Liver (tissue), 9 donors: ENCODE measurements around the gene KCNJ5. TPM values are rescaled to one million over a fixed set of nuclear protein-coding genes. Genes with fewer than 3 reads are reported as not detected.

Source experiments
- DNase-seq: peaks from one replicate; pipeline ENCODE4 v3.0.0-alpha.2; 2017; ENCODE audit warnings: low spot score
- H3K27ac ChIP-seq, 2 donors: one replicate each; pipeline ENCODE4 v1.7.0; 2013; ENCODE audit warnings: inconsistent platforms in 2 of 2, low read length in 2 of 2, control low read depth in 1 of 2, low read depth in 1 of 2, mild to moderate bottlenecking in 1 of 2
- H3K27me3 ChIP-seq, 4 donors: one replicate each; pipeline versions ENCODE4 v1.6.1 to v1.7.0; 2013; ENCODE audit warnings: low read length in 3 of 4, inconsistent platforms in 1 of 4, mild to moderate bottlenecking in 1 of 4, moderate library complexity in 1 of 4; ENCODE audit not compliant: control insufficient read depth in 4 of 4, insufficient read depth in 4 of 4
- H3K36me3 ChIP-seq, 4 donors: one replicate each; pipeline versions ENCODE4 v1.6.1 to v1.7.0; 2013; ENCODE audit warnings: low read length in 3 of 4, mild to moderate bottlenecking in 3 of 4, low read depth in 1 of 4, moderate library complexity in 1 of 4; ENCODE audit not compliant: control insufficient read depth in 4 of 4, insufficient read depth in 3 of 4
- H3K4me1 ChIP-seq, 4 donors: one replicate each; pipeline versions ENCODE4 v1.6.1 to v1.7.0; 2013; ENCODE audit warnings: low read length in 3 of 4, mild to moderate bottlenecking in 3 of 4, moderate library complexity in 1 of 4; ENCODE audit not compliant: control insufficient read depth in 4 of 4, insufficient read depth in 4 of 4
- H3K4me3 ChIP-seq, 3 donors: one replicate each; pipeline versions ENCODE4 v1.6.1 to v1.7.0; 2013; ENCODE audit warnings: low read length in 3 of 3, control low read depth in 1 of 3, low read depth in 1 of 3, mild to moderate bottlenecking in 1 of 3
- H3K9ac ChIP-seq, 2 donors: one replicate each; pipeline ENCODE4 v1.7.0; 2013; ENCODE audit warnings: low read length in 2 of 2, mild to moderate bottlenecking in 2 of 2, moderate library complexity in 2 of 2, control low read depth in 1 of 2, low read depth in 1 of 2
- H3K9me3 ChIP-seq, 4 donors: one replicate each; pipeline versions ENCODE4 v1.6.1 to v1.7.0; 2013; ENCODE audit warnings: low read length in 3 of 4; ENCODE audit not compliant: control insufficient read depth in 4 of 4
- CTCF ChIP-seq: fragments of 150-350 bp; IDR thresholded peaks from 2 replicates; pipeline ENCODE4 v1.5.1; 2017; ENCODE audit warnings: improper control_type of control experiment, low read depth, low read length; ENCODE audit not compliant: missing input control
- EGR1 ChIP-seq, 2 donors: IDR thresholded peaks; 2 replicates each; pipeline ENCODE4 v1.6.1; 2016 to 2018; ENCODE audit warnings: antibody characterized with exemption in 2 of 2, low read depth in 2 of 2
- FOXA1 ChIP-seq: IDR thresholded peaks from 2 replicates; pipeline ENCODE4 v1.6.1; 2016; ENCODE audit warnings: antibody characterized with exemption
- FOXA2 ChIP-seq: IDR thresholded peaks from 2 replicates; pipeline ENCODE4 v1.6.1; 2016; ENCODE audit warnings: antibody characterized with exemption
- GABPA ChIP-seq, 2 donors: IDR thresholded peaks in 1 of 2; conservative IDR thresholded peaks in 1 of 2; 2 replicates each; pipeline ENCODE4 v1.6.1; 2016; ENCODE audit warnings: antibody characterized with exemption in 2 of 2, mild to moderate bottlenecking in 1 of 2, moderate library complexity in 1 of 2
- HNF4A ChIP-seq, 2 donors: conservative IDR thresholded peaks; 2 replicates each; pipeline ENCODE4 v1.6.1; 2016; ENCODE audit warnings: antibody characterized with exemption in 2 of 2, mild to moderate bottlenecking in 2 of 2
- HNF4G ChIP-seq: IDR thresholded peaks from 2 replicates; pipeline ENCODE4 v1.6.1; 2016; ENCODE audit warnings: antibody characterized with exemption
- JUND ChIP-seq, 2 donors: IDR thresholded peaks; 2 replicates each; pipeline ENCODE4 v1.6.1; 2016; ENCODE audit warnings: antibody characterized with exemption in 2 of 2
- RAD21 ChIP-seq, 2 donors: IDR thresholded peaks; 2 replicates each; pipeline ENCODE4 v1.6.1; 2016; ENCODE audit warnings: antibody characterized with exemption in 2 of 2, mild to moderate bottlenecking in 2 of 2
- SP1 ChIP-seq: IDR thresholded peaks from 2 replicates; pipeline ENCODE4 v1.6.1; 2018; ENCODE audit warnings: antibody characterized with exemption, mild to moderate bottlenecking
- TAF1 ChIP-seq: conservative IDR thresholded peaks from 2 replicates; pipeline ENCODE4 v1.6.1; 2016; ENCODE audit warnings: antibody characterized with exemption, mild to moderate bottlenecking
- YY1 ChIP-seq: IDR thresholded peaks from 2 replicates; pipeline ENCODE4 v1.6.1; 2016; ENCODE audit warnings: antibody characterized with exemption, mild to moderate bottlenecking
- WGBS: extraction: QIAGEN DNeasy Blood & Tissue Kit; methylation state at CpG from one replicate; pipeline ENCODE4 v1.1.7; 2013; 5-methylcytosine and 5-hydroxymethylcytosine counted together
- polyA plus RNA-seq, 2 donors: library from polyadenylated mRNA; stranded (reverse) in 1 of 2; unstranded in 1 of 2; fragments of 200-250 nt in 1 of 2; fragments of >200 nt in 1 of 2; fragmentation: Nextera tagmentation in 1 of 2; extraction: Ambion mirVana in 1 of 2; gene quantifications; one replicate each; pipeline versions ENCODE4 v1.2.1 to v1.2.3, GENCODE V29; 2013 to 2015
- total RNA-seq, 2 donors: library from RNA; depleted of rRNA; stranded (reverse); fragments of >200 nt; gene quantifications; one replicate each; pipeline ENCODE4 v1.2.3, GENCODE V29; 2014
- TF ChIP-seq, protein P1 (sequence below): IDR thresholded peaks from 2 replicates; pipeline ENCODE4 v1.6.1; 2016; ENCODE audit warnings: antibody characterized with exemption
- TF ChIP-seq, protein P2 (sequence below): IDR thresholded peaks from 2 replicates; pipeline ENCODE4 v1.6.1; 2016; ENCODE audit warnings: antibody characterized with exemption
- TF ChIP-seq, protein P3 (sequence below): IDR thresholded peaks from 2 replicates; pipeline ENCODE4 v1.6.1; 2016; ENCODE audit warnings: antibody characterized with exemption, mild to moderate bottlenecking
- donor health status: healthy.
- donor health status: healthy.
- donor health status: healthy.
- donor health status: healthy.
- donor health status: healthy.

Gene KCNJ5
- total and polyA plus RNA-seq, 4 donors, result 0.04 to 0.08 (median 0.06) TPM

GRCh38 chr11:128879817-128880216 is 11.3 kb upstream of the KCNJ5 start:
- no peak overlapping the region for H3K9ac ChIP-seq
- no peak for DNase-seq
- H3K4me3 ChIP-seq, result no peak overlapping the region
- H3K36me3 ChIP-seq, result no peaks in the 10 kb centered on the region
- no peak for TF ChIP-seq SP1
- H3K9me3 ChIP-seq, result no peaks in the 10 kb centered on the region
- H3K4me1 ChIP-seq, result no peaks in the 10 kb centered on the region
- H3K27ac ChIP-seq, result no peak overlapping the region
- 89% methylated on average over 12 of the region's 12 CpGs for WGBS
- peaks cover 0 to 4% (median 0%) of the 10 kb centered on the region in 4 donors for H3K27me3 ChIP-seq

- no peak overlapping the region for H3K9ac ChIP-seq
- peaks cover 0 to 4% (median 0%) of the 10 kb centered on the region in 4 donors for H3K27me3 ChIP-seq
- 73% methylated on average over 8 of the region's 8 CpGs for WGBS
- no peak overlapping the region for H3K27ac ChIP-seq
- H3K4me1 ChIP-seq, result no peaks in the 10 kb centered on the region
- H3K36me3 ChIP-seq, result no peaks in the 10 kb centered on the region
- DNase-seq, result no peak
- H3K9me3 ChIP-seq, result no peaks in the 10 kb centered on the region
- H3K4me3 ChIP-seq, result no peak overlapping the region
- no peak for TF ChIP-seq CTCF
- TF ChIP-seq TAF1, result no peak
- no peak for TF ChIP-seq FOXA1
- no peak for TF ChIP-seq YY1
- no peak for TF ChIP-seq HNF4G
- no peak for TF ChIP-seq FOXA2
- no peak for TF ChIP-seq HNF4A (conservative IDR thresholded peaks at IDR 0.05)
- TF ChIP-seq JUND (IDR thresholded peaks at IDR 0.05), result no peak
- TF ChIP-seq SP1, result no peak
- TF ChIP-seq, protein P1, sequence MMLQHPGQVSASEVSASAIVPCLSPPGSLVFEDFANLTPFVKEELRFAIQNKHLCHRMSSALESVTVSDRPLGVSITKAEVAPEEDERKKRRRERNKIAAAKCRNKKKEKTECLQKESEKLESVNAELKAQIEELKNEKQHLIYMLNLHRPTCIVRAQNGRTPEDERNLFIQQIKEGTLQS, result no peak
- no peak for TF ChIP-seq GABPA (IDR thresholded peaks at IDR 0.05 in 1 of 2, conservative IDR thresholded peaks at IDR 0.05 in 1 of 2)
- TF ChIP-seq, protein P2, sequence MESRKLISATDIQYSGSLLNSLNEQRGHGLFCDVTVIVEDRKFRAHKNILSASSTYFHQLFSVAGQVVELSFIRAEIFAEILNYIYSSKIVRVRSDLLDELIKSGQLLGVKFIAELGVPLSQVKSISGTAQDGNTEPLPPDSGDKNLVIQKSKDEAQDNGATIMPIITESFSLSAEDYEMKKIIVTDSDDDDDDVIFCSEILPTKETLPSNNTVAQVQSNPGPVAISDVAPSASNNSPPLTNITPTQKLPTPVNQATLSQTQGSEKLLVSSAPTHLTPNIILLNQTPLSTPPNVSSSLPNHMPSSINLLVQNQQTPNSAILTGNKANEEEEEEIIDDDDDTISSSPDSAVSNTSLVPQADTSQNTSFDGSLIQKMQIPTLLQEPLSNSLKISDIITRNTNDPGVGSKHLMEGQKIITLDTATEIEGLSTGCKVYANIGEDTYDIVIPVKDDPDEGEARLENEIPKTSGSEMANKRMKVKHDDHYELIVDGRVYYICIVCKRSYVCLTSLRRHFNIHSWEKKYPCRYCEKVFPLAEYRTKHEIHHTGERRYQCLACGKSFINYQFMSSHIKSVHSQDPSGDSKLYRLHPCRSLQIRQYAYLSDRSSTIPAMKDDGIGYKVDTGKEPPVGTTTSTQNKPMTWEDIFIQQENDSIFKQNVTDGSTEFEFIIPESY, result no peak
- TF ChIP-seq RAD21 (IDR thresholded peaks at IDR 0.05), result no peak
- no peak for TF ChIP-seq EGR1 (IDR thresholded peaks at IDR 0.05; ENCODE audit: low read depth in 2 of 2)
- TF ChIP-seq, protein P3, sequence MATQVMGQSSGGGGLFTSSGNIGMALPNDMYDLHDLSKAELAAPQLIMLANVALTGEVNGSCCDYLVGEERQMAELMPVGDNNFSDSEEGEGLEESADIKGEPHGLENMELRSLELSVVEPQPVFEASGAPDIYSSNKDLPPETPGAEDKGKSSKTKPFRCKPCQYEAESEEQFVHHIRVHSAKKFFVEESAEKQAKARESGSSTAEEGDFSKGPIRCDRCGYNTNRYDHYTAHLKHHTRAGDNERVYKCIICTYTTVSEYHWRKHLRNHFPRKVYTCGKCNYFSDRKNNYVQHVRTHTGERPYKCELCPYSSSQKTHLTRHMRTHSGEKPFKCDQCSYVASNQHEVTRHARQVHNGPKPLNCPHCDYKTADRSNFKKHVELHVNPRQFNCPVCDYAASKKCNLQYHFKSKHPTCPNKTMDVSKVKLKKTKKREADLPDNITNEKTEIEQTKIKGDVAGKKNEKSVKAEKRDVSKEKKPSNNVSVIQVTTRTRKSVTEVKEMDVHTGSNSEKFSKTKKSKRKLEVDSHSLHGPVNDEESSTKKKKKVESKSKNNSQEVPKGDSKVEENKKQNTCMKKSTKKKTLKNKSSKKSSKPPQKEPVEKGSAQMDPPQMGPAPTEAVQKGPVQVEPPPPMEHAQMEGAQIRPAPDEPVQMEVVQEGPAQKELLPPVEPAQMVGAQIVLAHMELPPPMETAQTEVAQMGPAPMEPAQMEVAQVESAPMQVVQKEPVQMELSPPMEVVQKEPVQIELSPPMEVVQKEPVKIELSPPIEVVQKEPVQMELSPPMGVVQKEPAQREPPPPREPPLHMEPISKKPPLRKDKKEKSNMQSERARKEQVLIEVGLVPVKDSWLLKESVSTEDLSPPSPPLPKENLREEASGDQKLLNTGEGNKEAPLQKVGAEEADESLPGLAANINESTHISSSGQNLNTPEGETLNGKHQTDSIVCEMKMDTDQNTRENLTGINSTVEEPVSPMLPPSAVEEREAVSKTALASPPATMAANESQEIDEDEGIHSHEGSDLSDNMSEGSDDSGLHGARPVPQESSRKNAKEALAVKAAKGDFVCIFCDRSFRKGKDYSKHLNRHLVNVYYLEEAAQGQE, result no peak
These were observed 9.9 kb upstream of the KCNJ5 start for GRCh38 chr11:128881221-128881620.
